Transverse colon (tissue), 4 donors: ENCODE data around the gene CNDP1.

Experiments
- EP300 ChIP-seq: sonication (generic); formaldehyde crosslinking; IDR thresholded peaks from one replicate; pipeline ENCODE4 v1.6.1; 2017; ENCODE audit warnings: antibody characterized with exemption, low read depth
- POLR2A ChIP-seq: fragments of 450-650 bp; IDR thresholded peaks from one replicate; pipeline ENCODE4 v1.6.1; 2016; ENCODE audit warnings: antibody characterized with exemption, mild to moderate bottlenecking, moderate library complexity
- POLR2AphosphoS5 ChIP-seq, 3 donors: sonication (generic); formaldehyde crosslinking; IDR thresholded peaks; one replicate each; pipeline ENCODE4 v1.6.1; 2016; ENCODE audit warnings: antibody characterized with exemption in 3 of 3
- TF ChIP-seq, protein P1 (sequence below), 5 experiments: fragments of 200-600 bp in 3 of 5; fragments of 450-650 bp in 2 of 5; sonication (generic) in 3 of 5; IDR thresholded peaks; 1 replicate in 2 of 5; 2 replicates in 3 of 5; pipeline ENCODE4 v1.5.1; 2016 to 2017; ENCODE audit warnings: antibody characterized with exemption in 5 of 5, inconsistent platforms in 3 of 5, mild to moderate bottlenecking in 2 of 5, moderate library complexity in 1 of 5

DNA sequence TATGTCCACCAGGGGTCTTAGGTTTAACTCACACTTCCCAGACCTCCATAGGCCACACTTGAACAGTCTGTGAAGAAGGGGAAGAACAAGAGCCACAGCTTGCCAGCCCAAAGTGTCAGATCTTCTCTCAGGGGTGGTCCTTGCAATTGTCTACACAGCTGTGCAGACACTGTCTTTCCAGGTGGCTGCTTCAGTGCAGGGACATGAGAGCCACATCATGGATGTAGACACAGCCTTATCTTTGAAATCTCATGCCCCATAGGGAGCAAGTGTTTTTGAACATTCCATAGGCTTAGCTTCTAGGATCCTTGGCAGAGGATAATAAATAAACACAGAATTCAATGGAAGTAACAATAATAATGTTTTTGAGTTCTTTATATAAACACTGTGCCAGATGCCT is 70.1 kb downstream of the CNDP1 start:
- TF ChIP-seq POLR2AphosphoS5 (IDR thresholded peaks at IDR 0.05) (no peak), POLR2A (no peak), EP300 (no peak)
- TF ChIP-seq, protein P1, sequence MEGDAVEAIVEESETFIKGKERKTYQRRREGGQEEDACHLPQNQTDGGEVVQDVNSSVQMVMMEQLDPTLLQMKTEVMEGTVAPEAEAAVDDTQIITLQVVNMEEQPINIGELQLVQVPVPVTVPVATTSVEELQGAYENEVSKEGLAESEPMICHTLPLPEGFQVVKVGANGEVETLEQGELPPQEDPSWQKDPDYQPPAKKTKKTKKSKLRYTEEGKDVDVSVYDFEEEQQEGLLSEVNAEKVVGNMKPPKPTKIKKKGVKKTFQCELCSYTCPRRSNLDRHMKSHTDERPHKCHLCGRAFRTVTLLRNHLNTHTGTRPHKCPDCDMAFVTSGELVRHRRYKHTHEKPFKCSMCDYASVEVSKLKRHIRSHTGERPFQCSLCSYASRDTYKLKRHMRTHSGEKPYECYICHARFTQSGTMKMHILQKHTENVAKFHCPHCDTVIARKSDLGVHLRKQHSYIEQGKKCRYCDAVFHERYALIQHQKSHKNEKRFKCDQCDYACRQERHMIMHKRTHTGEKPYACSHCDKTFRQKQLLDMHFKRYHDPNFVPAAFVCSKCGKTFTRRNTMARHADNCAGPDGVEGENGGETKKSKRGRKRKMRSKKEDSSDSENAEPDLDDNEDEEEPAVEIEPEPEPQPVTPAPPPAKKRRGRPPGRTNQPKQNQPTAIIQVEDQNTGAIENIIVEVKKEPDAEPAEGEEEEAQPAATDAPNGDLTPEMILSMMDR (IDR thresholded peaks at IDR 0.05) = no peak
